Body of pancreas (tissue), 4 donors: ENCODE data around the gene CHRD.

ENCODE experiments used
- POLR2A ChIP-seq, 3 donors: fragments of 450-650 bp; IDR thresholded peaks; one replicate each; pipeline ENCODE4 v1.6.1; 2016; ENCODE audit warnings: antibody characterized with exemption in 3 of 3, mild to moderate bottlenecking in 2 of 3
- TF ChIP-seq, protein P1 (sequence below), 7 experiments: fragments of 450-650 bp in 4 of 7; fragments of 200-600 bp in 3 of 7; sonication (generic) in 3 of 7; IDR thresholded peaks; one replicate each; pipeline ENCODE4 v1.5.1; 2016 to 2019; ENCODE audit warnings: antibody characterized with exemption in 7 of 7

DNA sequence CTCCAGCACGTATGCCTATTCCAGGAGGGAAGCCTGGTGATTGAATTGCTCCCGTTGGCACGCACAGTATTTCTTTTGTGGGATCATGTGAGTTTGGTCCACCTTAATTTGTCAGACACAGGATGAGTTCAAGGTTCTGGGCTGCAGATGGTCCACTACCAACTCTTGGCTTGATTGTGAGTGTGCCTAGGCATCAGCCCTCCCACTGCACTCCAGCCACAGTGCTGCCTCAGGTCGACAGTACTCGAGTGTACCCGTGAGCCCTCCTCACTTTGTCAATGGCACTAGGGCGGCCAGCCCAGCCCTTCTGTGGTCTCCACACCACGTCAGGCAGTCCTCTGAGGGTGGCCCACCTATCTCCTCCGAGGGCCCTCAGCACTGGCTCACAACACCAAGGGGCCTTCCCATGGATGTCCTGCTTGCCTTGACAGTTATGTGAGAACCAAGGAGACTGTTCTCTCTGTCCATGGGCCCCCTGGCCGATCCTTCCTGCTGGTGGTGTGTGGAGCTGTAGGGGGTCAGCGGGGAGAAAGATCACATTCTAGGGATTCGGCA, 30.2 kb downstream of the CHRD start:
- TF ChIP-seq, protein P1, sequence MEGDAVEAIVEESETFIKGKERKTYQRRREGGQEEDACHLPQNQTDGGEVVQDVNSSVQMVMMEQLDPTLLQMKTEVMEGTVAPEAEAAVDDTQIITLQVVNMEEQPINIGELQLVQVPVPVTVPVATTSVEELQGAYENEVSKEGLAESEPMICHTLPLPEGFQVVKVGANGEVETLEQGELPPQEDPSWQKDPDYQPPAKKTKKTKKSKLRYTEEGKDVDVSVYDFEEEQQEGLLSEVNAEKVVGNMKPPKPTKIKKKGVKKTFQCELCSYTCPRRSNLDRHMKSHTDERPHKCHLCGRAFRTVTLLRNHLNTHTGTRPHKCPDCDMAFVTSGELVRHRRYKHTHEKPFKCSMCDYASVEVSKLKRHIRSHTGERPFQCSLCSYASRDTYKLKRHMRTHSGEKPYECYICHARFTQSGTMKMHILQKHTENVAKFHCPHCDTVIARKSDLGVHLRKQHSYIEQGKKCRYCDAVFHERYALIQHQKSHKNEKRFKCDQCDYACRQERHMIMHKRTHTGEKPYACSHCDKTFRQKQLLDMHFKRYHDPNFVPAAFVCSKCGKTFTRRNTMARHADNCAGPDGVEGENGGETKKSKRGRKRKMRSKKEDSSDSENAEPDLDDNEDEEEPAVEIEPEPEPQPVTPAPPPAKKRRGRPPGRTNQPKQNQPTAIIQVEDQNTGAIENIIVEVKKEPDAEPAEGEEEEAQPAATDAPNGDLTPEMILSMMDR (IDR thresholded peaks at IDR 0.05), result no peak
- TF ChIP-seq POLR2A (IDR thresholded peaks at IDR 0.05), result no peak
